Measurements from ENCODE around the gene ADGRB3.

- no peak for TF ChIP-seq POLR2AphosphoS5 (IDR thresholded peaks at IDR 0.05)
- no peak for TF ChIP-seq CTCF (IDR thresholded peaks at IDR 0.05)
- no peak for TF ChIP-seq POLR2A (IDR thresholded peaks at IDR 0.05)
Observed at GRCh38 chr6:68834551-68834950, 199.5 kb downstream of the ADGRB3 start.

Measured in breast epithelium (tissue), 3 donors.